SIG-M5 (cell line): ENCODE measurements around the gene EGLN2.
"Not testable (repeated sequence)": the region's sequence is repeated elsewhere in the genome, so short reads cannot be mapped to it uniquely, and the experiment has no call there.

Source experiments
- DNase-seq: peaks from one replicate; lab custom pipeline; 2025; lab: John Stamatoyannopoulos, UW

EGLN2 gene

GRCh38 chr19:40846722-40847121 is 47.7 kb downstream of the EGLN2 start:
- DNase-seq: not testable (repeated sequence)

- not testable (repeated sequence) for DNase-seq
Measured at GRCh38 chr19:40850277-40850676, 51.3 kb downstream of the EGLN2 start, which contains the start of gene CYP2A6. Gene CYP2A6, minus strand, starts transcription at chr19:40850447. Its CDS starts 21 bp downstream, at chr19:40850426.

DNA sequence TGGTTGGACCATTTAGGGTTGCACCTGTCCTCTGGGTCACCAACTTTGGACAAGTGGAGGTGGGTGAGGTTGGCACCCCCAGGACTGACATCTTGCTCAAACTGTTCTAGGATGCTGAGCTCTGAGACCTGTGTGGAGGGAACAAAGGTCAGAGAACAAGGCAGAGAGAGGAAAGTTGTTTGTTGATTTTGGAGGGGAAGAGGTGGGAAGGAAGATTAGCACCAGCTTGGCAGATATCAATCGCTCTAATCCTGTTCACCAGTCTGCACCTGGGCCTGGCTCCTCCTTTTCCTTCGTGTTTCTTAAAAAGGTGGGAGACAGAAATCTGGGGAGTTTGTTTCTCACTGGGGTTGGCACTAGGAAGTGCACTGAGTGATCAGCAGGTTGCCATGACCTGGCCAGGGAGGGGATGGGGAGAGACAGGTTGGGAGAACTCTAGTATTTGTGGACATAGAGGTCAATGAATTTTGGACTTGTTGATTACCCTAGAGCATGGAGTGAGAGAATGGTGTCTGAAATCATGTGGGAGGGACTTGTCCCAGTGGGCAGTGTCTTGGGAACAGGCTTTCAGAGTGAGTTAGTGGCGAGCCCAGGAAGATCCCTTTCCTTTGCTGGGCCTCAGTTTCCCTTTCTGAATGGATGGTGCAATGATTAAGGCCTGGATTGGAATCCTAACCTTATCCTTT is 53.6 kb downstream of the EGLN2 start:
- not testable (repeated sequence) for DNase-seq
